ENCODE data around the gene LRRC2. TPM values are rescaled to one million over a fixed set of nuclear protein-coding genes. Genes with fewer than 3 reads are reported as not detected.

The LRRC2 gene
- total RNA-seq, 1 experiment from 2014 or later = not detected

GRCh38 chr3:46521096-46521495 lies 45.0 kb downstream of the LRRC2 start:
- Histone ChIP-seq H3K4me3 (ENCODE audit: low read depth in 2 of 2, low read length in 2 of 2) (no peak overlapping the region), H3K27ac (ENCODE audit: low read length) (no peak overlapping the region)
- BruUV-seq (replicated peaks) = no TSS peak

GRCh38 chr3:46520531-46520930 lies 45.6 kb downstream of the LRRC2 start:
- ATAC-seq (no peak), DNase-seq (ENCODE audit: low read depth, low spot score) (no peak)
- Histone ChIP-seq H3K36me3 (ENCODE audit: control insufficient read depth, insufficient read depth, low read length) (no peaks in the 10 kb centered on the region), H3K27me3 (ENCODE audit: control insufficient read depth, insufficient read depth, low read length) (no peaks in the 10 kb centered on the region), H3K27ac (ENCODE audit: low read length) (no peak overlapping the region), H3K9me3 (ENCODE audit: control insufficient read depth, insufficient read depth, low read depth, low read length) (no peaks in the 10 kb centered on the region), H3K4me3 (ENCODE audit: low read depth in 2 of 2, low read length in 2 of 2) (no peak overlapping the region), H3K4me1 (ENCODE audit: control insufficient read depth, insufficient read depth, low read length) (no peaks in the 10 kb centered on the region)
- ChIA-PET POLR2A (interaction anchor here (0.6 kb wide), 1 partner anchor 12 kb away, joined by 8 read pairs; no protein-coding TSS in a partner anchor), CTCF (no interaction called here)
- intact Hi-C loops (cut with micrococcal nuclease; ENCODE audit: unreplicated experiment) (no loop called here), in situ Hi-C loops (cut with HindIII; ENCODE audit: low pct_unique_long_range_greater_than_20kb, low sequenced_read_pairs) (no loop called here)
- TF ChIP-seq SIN3A (IDR thresholded peaks at IDR 0.05; ENCODE audit: borderline replicate concordance, insufficient read depth, low read depth, low read length) (no peak), POLR2AphosphoS5 (IDR thresholded peaks at IDR 0.05; ENCODE audit: low read depth, low read length) (no peak)
- TF ChIP-seq, protein P1, sequence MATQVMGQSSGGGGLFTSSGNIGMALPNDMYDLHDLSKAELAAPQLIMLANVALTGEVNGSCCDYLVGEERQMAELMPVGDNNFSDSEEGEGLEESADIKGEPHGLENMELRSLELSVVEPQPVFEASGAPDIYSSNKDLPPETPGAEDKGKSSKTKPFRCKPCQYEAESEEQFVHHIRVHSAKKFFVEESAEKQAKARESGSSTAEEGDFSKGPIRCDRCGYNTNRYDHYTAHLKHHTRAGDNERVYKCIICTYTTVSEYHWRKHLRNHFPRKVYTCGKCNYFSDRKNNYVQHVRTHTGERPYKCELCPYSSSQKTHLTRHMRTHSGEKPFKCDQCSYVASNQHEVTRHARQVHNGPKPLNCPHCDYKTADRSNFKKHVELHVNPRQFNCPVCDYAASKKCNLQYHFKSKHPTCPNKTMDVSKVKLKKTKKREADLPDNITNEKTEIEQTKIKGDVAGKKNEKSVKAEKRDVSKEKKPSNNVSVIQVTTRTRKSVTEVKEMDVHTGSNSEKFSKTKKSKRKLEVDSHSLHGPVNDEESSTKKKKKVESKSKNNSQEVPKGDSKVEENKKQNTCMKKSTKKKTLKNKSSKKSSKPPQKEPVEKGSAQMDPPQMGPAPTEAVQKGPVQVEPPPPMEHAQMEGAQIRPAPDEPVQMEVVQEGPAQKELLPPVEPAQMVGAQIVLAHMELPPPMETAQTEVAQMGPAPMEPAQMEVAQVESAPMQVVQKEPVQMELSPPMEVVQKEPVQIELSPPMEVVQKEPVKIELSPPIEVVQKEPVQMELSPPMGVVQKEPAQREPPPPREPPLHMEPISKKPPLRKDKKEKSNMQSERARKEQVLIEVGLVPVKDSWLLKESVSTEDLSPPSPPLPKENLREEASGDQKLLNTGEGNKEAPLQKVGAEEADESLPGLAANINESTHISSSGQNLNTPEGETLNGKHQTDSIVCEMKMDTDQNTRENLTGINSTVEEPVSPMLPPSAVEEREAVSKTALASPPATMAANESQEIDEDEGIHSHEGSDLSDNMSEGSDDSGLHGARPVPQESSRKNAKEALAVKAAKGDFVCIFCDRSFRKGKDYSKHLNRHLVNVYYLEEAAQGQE (IDR thresholded peaks at IDR 0.05; ENCODE audit: insufficient read depth in 1 of 2, low read depth in 2 of 2, low read length in 1 of 2) = no peak
- TF ChIP-seq, protein P2, sequence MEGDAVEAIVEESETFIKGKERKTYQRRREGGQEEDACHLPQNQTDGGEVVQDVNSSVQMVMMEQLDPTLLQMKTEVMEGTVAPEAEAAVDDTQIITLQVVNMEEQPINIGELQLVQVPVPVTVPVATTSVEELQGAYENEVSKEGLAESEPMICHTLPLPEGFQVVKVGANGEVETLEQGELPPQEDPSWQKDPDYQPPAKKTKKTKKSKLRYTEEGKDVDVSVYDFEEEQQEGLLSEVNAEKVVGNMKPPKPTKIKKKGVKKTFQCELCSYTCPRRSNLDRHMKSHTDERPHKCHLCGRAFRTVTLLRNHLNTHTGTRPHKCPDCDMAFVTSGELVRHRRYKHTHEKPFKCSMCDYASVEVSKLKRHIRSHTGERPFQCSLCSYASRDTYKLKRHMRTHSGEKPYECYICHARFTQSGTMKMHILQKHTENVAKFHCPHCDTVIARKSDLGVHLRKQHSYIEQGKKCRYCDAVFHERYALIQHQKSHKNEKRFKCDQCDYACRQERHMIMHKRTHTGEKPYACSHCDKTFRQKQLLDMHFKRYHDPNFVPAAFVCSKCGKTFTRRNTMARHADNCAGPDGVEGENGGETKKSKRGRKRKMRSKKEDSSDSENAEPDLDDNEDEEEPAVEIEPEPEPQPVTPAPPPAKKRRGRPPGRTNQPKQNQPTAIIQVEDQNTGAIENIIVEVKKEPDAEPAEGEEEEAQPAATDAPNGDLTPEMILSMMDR (IDR thresholded peaks at IDR 0.05) = no peak
- BruUV-seq (replicated peaks) = no TSS peak

More at GRCh38 chr3:46521096-46521495, 45.0 kb downstream of the LRRC2 start:
- ATAC-seq (no peak), DNase-seq (ENCODE audit: low read depth, low spot score) (no peak)
- H3K27me3 ChIP-seq (ENCODE audit: control insufficient read depth, insufficient read depth, low read length) = no peaks in the 10 kb centered on the region
- in situ Hi-C loops (cut with HindIII; ENCODE audit: low pct_unique_long_range_greater_than_20kb, low sequenced_read_pairs) (no loop called here), intact Hi-C loops (cut with micrococcal nuclease; ENCODE audit: unreplicated experiment) (no loop called here)
- no peaks in the 10 kb centered on the region for H3K36me3 ChIP-seq (ENCODE audit: control insufficient read depth, insufficient read depth, low read length)
- ChIA-PET POLR2A (no interaction called here), CTCF (no interaction called here)
- H3K4me1 ChIP-seq (ENCODE audit: control insufficient read depth, insufficient read depth, low read length) = no peaks in the 10 kb centered on the region
- TF ChIP-seq, protein P2 (IDR thresholded peaks at IDR 0.05) = no peak
- TF ChIP-seq, protein P1 (IDR thresholded peaks at IDR 0.05; ENCODE audit: insufficient read depth in 1 of 2, low read depth in 2 of 2, low read length in 1 of 2) = no peak
- TF ChIP-seq SIN3A (IDR thresholded peaks at IDR 0.05; ENCODE audit: borderline replicate concordance, insufficient read depth, low read depth, low read length) (no peak), POLR2AphosphoS5 (IDR thresholded peaks at IDR 0.05; ENCODE audit: low read depth, low read length) (no peak), TCF7L2 (IDR thresholded peaks at IDR 0.05; ENCODE audit: low read depth, low read length) (no peak)
- H3K9me3 ChIP-seq (ENCODE audit: control insufficient read depth, insufficient read depth, low read depth, low read length) = no peaks in the 10 kb centered on the region

Data from Panc1 (cell line).